NT2/D1 (cell line): Measurements from ENCODE around the gene DOCK2.
"Not testable (repeated sequence)": the region's sequence is repeated elsewhere in the genome, so short reads cannot be mapped to it uniquely, and the experiment has no call there.

Experiments used
- DNase-seq: peaks from one replicate; pipeline ENCODE4 v3.0.0-alpha.2; 2011; ENCODE audit warnings: low read depth, low spot score
- H3K27me3 ChIP-seq: 2 replicates; pipeline ENCODE4 v1.6.0; 2011; ENCODE audit warnings: mild to moderate bottlenecking; ENCODE audit not compliant: insufficient read length, insufficient read depth
- H3K36me3 ChIP-seq: 2 replicates; pipeline ENCODE4 v1.6.1; 2011; ENCODE audit warnings: mild to moderate bottlenecking, low read length, mixed read lengths; ENCODE audit not compliant: insufficient read depth, insufficient read length
- H3K4me1 ChIP-seq: 2 replicates; pipeline ENCODE4 v1.5.1; 2011; ENCODE audit not compliant: insufficient read depth, insufficient read length
- H3K4me3 ChIP-seq: 2 replicates; pipeline ENCODE4 v1.5.1; 2011; ENCODE audit warnings: low read depth; ENCODE audit not compliant: insufficient read length
- H3K9ac ChIP-seq: 2 replicates; pipeline ENCODE4 v1.6.0; 2011; ENCODE audit warnings: low read depth; ENCODE audit not compliant: insufficient read length
- H3K9me3 ChIP-seq: 2 replicates; pipeline ENCODE4 v1.5.1; 2011; ENCODE audit warnings: mild to moderate bottlenecking, low read length; ENCODE audit not compliant: insufficient read depth
- SUZ12 ChIP-seq: IDR thresholded peaks from 2 replicates; pipeline ENCODE4 v1.6.1; 2011; ENCODE audit not compliant: insufficient read length, insufficient read depth; ENCODE audit errors: extremely low read depth
- YY1 ChIP-seq: IDR thresholded peaks from 2 replicates; pipeline ENCODE4 v1.6.1; 2011; ENCODE audit not compliant: insufficient read length, insufficient read depth
- ZNF274 ChIP-seq: IDR thresholded peaks from 2 replicates; pipeline ENCODE4 v1.6.1; 2011; ENCODE audit warnings: mild to moderate bottlenecking, low read depth, low read length

DOCK2 gene

GRCh38 chr5:169723103-169723831 is 86.2 kb downstream of the DOCK2 start:
- no peaks in the 10 kb centered on the region for H3K27me3 ChIP-seq
- no peak overlapping the region for H3K9ac ChIP-seq
- no peaks in the 10 kb centered on the region for H3K4me1 ChIP-seq
- H3K36me3 ChIP-seq, result no peaks in the 10 kb centered on the region
- TF ChIP-seq ZNF274 (no peak), YY1 (no peak), SUZ12 (no peak)
- no peaks in the 10 kb centered on the region for H3K9me3 ChIP-seq
- no peak for DNase-seq
- H3K4me3 ChIP-seq, result no peak overlapping the region

- Histone ChIP-seq H3K4me1 (no peaks in the 10 kb centered on the region), H3K27me3 (no peaks in the 10 kb centered on the region), H3K36me3 (no peaks in the 10 kb centered on the region), H3K4me3 (no peak overlapping the region), H3K9me3 (no peaks in the 10 kb centered on the region), H3K9ac (no peak overlapping the region)
- DNase-seq, result no peak
- TF ChIP-seq YY1 (no peak), SUZ12 (no peak), ZNF274 (no peak)
Measured at GRCh38 chr5:169724303-169725087, 87.4 kb downstream of the DOCK2 start.

GRCh38 chr5:169725665-169726064 is 88.6 kb downstream of the DOCK2 start:
- H3K4me3 ChIP-seq, H3K4me1 ChIP-seq, H3K36me3 ChIP-seq, H3K9me3 ChIP-seq, DNase-seq, H3K27me3 ChIP-seq, H3K9ac ChIP-seq: not testable (repeated sequence)

- H3K36me3 ChIP-seq, result no peaks in the 10 kb centered on the region
- no peaks in the 10 kb centered on the region for H3K27me3 ChIP-seq
- TF ChIP-seq ZNF274 (no peak), SUZ12 (no peak), YY1 (no peak)
Measured at GRCh38 chr5:169728418-169728817, 91.3 kb downstream of the DOCK2 start.

GRCh38 chr5:169731221-169731620 is 94.1 kb downstream of the DOCK2 start:
- Histone ChIP-seq H3K36me3 (no peaks in the 10 kb centered on the region), H3K27me3 (no peaks in the 10 kb centered on the region), H3K9ac (no peak overlapping the region), H3K4me3 (no peak overlapping the region), H3K4me1 (no peaks in the 10 kb centered on the region), H3K9me3 (no peaks in the 10 kb centered on the region)
- no peak for DNase-seq
- TF ChIP-seq ZNF274, result no peak
- no peak for TF ChIP-seq SUZ12
- TF ChIP-seq YY1, result no peak

More at GRCh38 chr5:169728418-169728817, 91.3 kb downstream of the DOCK2 start:
- Histone ChIP-seq H3K4me3 (no peak overlapping the region), H3K4me1 (no peaks in the 10 kb centered on the region), H3K9me3 (no peaks in the 10 kb centered on the region), H3K9ac (no peak overlapping the region)
- no peak for DNase-seq

- Histone ChIP-seq H3K9me3 (no peaks in the 10 kb centered on the region), H3K36me3 (no peaks in the 10 kb centered on the region), H3K9ac (no peak overlapping the region), H3K4me3 (no peak overlapping the region), H3K4me1 (no peaks in the 10 kb centered on the region), H3K27me3 (no peaks in the 10 kb centered on the region)
- no peak for DNase-seq
- TF ChIP-seq YY1 (no peak), ZNF274 (no peak), SUZ12 (no peak)
Measured at GRCh38 chr5:169732841-169733240, 95.8 kb downstream of the DOCK2 start.

- DNase-seq, result no peak
- H3K4me1 ChIP-seq, result no peaks in the 10 kb centered on the region
- TF ChIP-seq YY1, result no peak
- TF ChIP-seq SUZ12, result no peak
- TF ChIP-seq ZNF274, result no peak
Measured at GRCh38 chr5:169735913-169736312, 98.8 kb downstream of the DOCK2 start.

GRCh38 chr5:169736653-169737052 is 99.6 kb downstream of the DOCK2 start:
- H3K4me1 ChIP-seq, result no peaks in the 10 kb centered on the region
- no peaks in the 10 kb centered on the region for H3K36me3 ChIP-seq
- TF ChIP-seq YY1 (no peak), ZNF274 (no peak), SUZ12 (no peak)
- no peaks in the 10 kb centered on the region for H3K9me3 ChIP-seq
- H3K4me3 ChIP-seq, result no peak overlapping the region
- no peak overlapping the region for H3K9ac ChIP-seq
- DNase-seq, result no peak
- H3K27me3 ChIP-seq, result no peaks in the 10 kb centered on the region

More at GRCh38 chr5:169735913-169736312, 98.8 kb downstream of the DOCK2 start:
- no peaks in the 10 kb centered on the region for H3K9me3 ChIP-seq
- no peak overlapping the region for H3K9ac ChIP-seq
- H3K4me3 ChIP-seq, result no peak overlapping the region
- no peaks in the 10 kb centered on the region for H3K27me3 ChIP-seq
- no peaks in the 10 kb centered on the region for H3K36me3 ChIP-seq
